BJ (cell line): ENCODE measurements around the gene CCDC9B. TPM values are rescaled to one million over a fixed set of nuclear protein-coding genes. Genes with fewer than 3 reads are reported as not detected.

Experiments
- CTCF ChIA-PET: fragments of 350-600 bp; formaldehyde crosslinking; extraction: SDS; loops from one replicate; lab custom pipeline; 2021; ENCODE audit warnings: antibody characterized with exemption, inconsistent platforms; lab: Yijun Ruan, JAX
- POLR2A ChIA-PET: fragments of 300-600 bp; sonication (Branson Sonifier 250); formaldehyde crosslinking; extraction: SDS; loops from one replicate; lab custom pipeline; 2021; ENCODE audit warnings: antibody characterized with exemption; lab: Charles Lee
- DNase-seq: peaks from one replicate; pipeline ENCODE4 v3.0.0-alpha.2; 2011; ENCODE audit warnings: low read depth
- H3K27me3 ChIP-seq: 2 replicates; pipeline ENCODE4 v1.6.0; 2011; ENCODE audit warnings: low read length; ENCODE audit not compliant: control insufficient read depth, insufficient read depth
- H3K36me3 ChIP-seq: 2 replicates; pipeline ENCODE4 v1.5.1; 2011; ENCODE audit warnings: low read length; ENCODE audit not compliant: control insufficient read depth, insufficient read depth
- H3K4me3 ChIP-seq: 2 replicates; pipeline ENCODE4 v1.5.1; 2011; ENCODE audit warnings: low read depth, mild to moderate bottlenecking, control low read depth, low read length
- CTCF ChIP-seq: IDR thresholded peaks from 2 replicates; pipeline ENCODE4 v1.5.1; 2011; ENCODE audit warnings: low read depth, mild to moderate bottlenecking, control low read depth, inconsistent platforms, low read length, moderate library complexity; ENCODE audit not compliant: insufficient read depth
- polyA plus RNA-seq: library from polyadenylated mRNA; depleted of rRNA; stranded (reverse); fragments of >200 nt; gene quantifications from 2 replicates; pipeline ENCODE4 v1.2.3, GENCODE V29; 2011

Gene CCDC9B
- polyA plus RNA-seq, 1 experiment, result 5.0 TPM

- Histone ChIP-seq H3K4me3 (no peak overlapping the region), H3K36me3 (no peaks in the 10 kb centered on the region), H3K27me3 (peaks cover 12% of the 10 kb centered on the region)
- DNase-seq, result no peak
- TF ChIP-seq CTCF, result no peak
- ChIA-PET POLR2A (no interaction called here), CTCF (interaction anchor here (1.2 to 7.2 kb wide), 6 partner anchors 10 to 51 kb away, joined by 3 to 67 read pairs (median 8); partner anchors contain the start of gene CCDC9B)
Observed at GRCh38 chr15:40289140-40289775, 51.5 kb downstream of the CCDC9B start.

GRCh38 chr15:40287968-40288367 is 52.8 kb downstream of the CCDC9B start:
- Histone ChIP-seq H3K4me3 (no peak overlapping the region), H3K36me3 (no peaks in the 10 kb centered on the region), H3K27me3 (peaks cover 22% of the 10 kb centered on the region)
- TF ChIP-seq CTCF, result no peak
- ChIA-PET POLR2A (no interaction called here), CTCF (interaction anchor here (1.0 to 7.2 kb wide), 7 partner anchors 9 to 51 kb away, joined by 3 to 67 read pairs (median 4); no protein-coding TSS in a partner anchor)
- no peak for DNase-seq

GRCh38 chr15:40287505-40287904 is 53.2 kb downstream of the CCDC9B start:
- Histone ChIP-seq H3K4me3 (no peak overlapping the region), H3K27me3 (peaks cover 23% of the 10 kb centered on the region), H3K36me3 (no peaks in the 10 kb centered on the region)
- TF ChIP-seq CTCF, result no peak
- POLR2A ChIA-PET, result no interaction called here
- no peak for DNase-seq
- CTCF ChIA-PET, result interaction anchor here (0.6 to 7.2 kb wide), 9 partner anchors 8 to 219 kb away, joined by 3 to 67 read pairs (median 3); no protein-coding TSS in a partner anchor

GRCh38 chr15:40286794-40287193 is 53.9 kb downstream of the CCDC9B start:
- no peak overlapping the region for H3K4me3 ChIP-seq
- no peak for TF ChIP-seq CTCF
- DNase-seq, result no peak
- ChIA-PET CTCF (interaction anchor here (0.6 to 7.2 kb wide), 8 partner anchors 8 to 220 kb away, joined by 3 to 67 read pairs (median 4); no protein-coding TSS in a partner anchor), POLR2A (no interaction called here)
- no peaks in the 10 kb centered on the region for H3K36me3 ChIP-seq
- peaks cover 22% of the 10 kb centered on the region for H3K27me3 ChIP-seq

GRCh38 chr15:40286061-40286532 is 54.6 kb downstream of the CCDC9B start:
- ChIA-PET CTCF (interaction anchor here (1.1 to 2.8 kb wide), 8 partner anchors 11 to 221 kb away, joined by 3 to 13 read pairs (median 7); no protein-coding TSS in a partner anchor), POLR2A (no interaction called here)
- Histone ChIP-seq H3K36me3 (no peaks in the 10 kb centered on the region), H3K27me3 (peaks cover 23% of the 10 kb centered on the region), H3K4me3 (no peak overlapping the region)
- DNase-seq, result no peak
- no peak for TF ChIP-seq CTCF
